COLO668 (cell line): ENCODE results near the gene DPY30.

Source experiments
- DNase-seq: peaks from one replicate; lab custom pipeline; 2025; ENCODE audit not compliant: unreplicated experiment; lab: John Stamatoyannopoulos, UW

Gene DPY30

GRCh38 chr2:31978436-31978835 is 61.2 kb downstream of the DPY30 start:
- no peak for DNase-seq
